ENCODE data around the gene ARAP3.

The ARAP3 gene

GRCh38 chr5:141609044-141609443 is 73.0 kb downstream of the ARAP3 start:
- DNase-seq, result no peak

GRCh38 chr5:141608557-141608956 is 73.5 kb downstream of the ARAP3 start:
- DNase-seq, result no peak

- DNase-seq, result no peak
Observed at GRCh38 chr5:141608046-141608445, 74.0 kb downstream of the ARAP3 start.

GRCh38 chr5:141605523-141606277 is 76.3 kb downstream of the ARAP3 start:
- peak; percentile 49 for DNase-seq

- peak; percentile 93 for DNase-seq
Observed at GRCh38 chr5:141603923-141604717, 77.9 kb downstream of the ARAP3 start.

Data from fibroblast of skin of scalp (primary cell).